Subcutaneous abdominal adipose tissue (tissue), 5 donors: Measurements from ENCODE around the gene GIT1.
A peak's percentile ranks its signal among the peaks of the same experiment; 100 is the strongest.

Source experiments
- H3K27ac ChIP-seq: one replicate; pipeline ENCODE4 v1.7.0; 2013; ENCODE audit warnings: low read depth, mild to moderate bottlenecking, inconsistent platforms, low read length, moderate library complexity
- H3K27me3 ChIP-seq, 5 donors: one replicate each; pipeline ENCODE4 v1.7.0; 2013; ENCODE audit warnings: low read length in 5 of 5, inconsistent platforms in 1 of 5; ENCODE audit not compliant: control insufficient read depth in 5 of 5, insufficient read depth in 4 of 5
- H3K36me3 ChIP-seq, 5 donors: one replicate each; pipeline ENCODE4 v1.7.0; 2013; ENCODE audit warnings: low read length in 5 of 5; ENCODE audit not compliant: control insufficient read depth in 5 of 5, insufficient read depth in 5 of 5
- H3K4me1 ChIP-seq, 5 donors: one replicate each; pipeline ENCODE4 v1.7.0; 2013; ENCODE audit warnings: low read length in 5 of 5, mild to moderate bottlenecking in 3 of 5, moderate library complexity in 1 of 5; ENCODE audit not compliant: control insufficient read depth in 5 of 5, insufficient read depth in 5 of 5
- H3K4me3 ChIP-seq, 5 donors: one replicate each; pipeline ENCODE4 v1.7.0; 2013; ENCODE audit warnings: low read length in 5 of 5, low read depth in 1 of 5
- H3K9ac ChIP-seq, 5 donors: one replicate each; pipeline ENCODE4 v1.7.0; 2013; ENCODE audit warnings: low read length in 5 of 5, mild to moderate bottlenecking in 4 of 5, moderate library complexity in 3 of 5
- H3K9me3 ChIP-seq, 5 donors: one replicate each; pipeline ENCODE4 v1.7.0; 2013; ENCODE audit warnings: low read length in 5 of 5; ENCODE audit not compliant: control insufficient read depth in 5 of 5
- donor health status: healthy.
- donor health status: healthy.
- donor health status: healthy.
- donor health status: healthy.
- donor health status: healthy.

GIT1 gene

DNA sequence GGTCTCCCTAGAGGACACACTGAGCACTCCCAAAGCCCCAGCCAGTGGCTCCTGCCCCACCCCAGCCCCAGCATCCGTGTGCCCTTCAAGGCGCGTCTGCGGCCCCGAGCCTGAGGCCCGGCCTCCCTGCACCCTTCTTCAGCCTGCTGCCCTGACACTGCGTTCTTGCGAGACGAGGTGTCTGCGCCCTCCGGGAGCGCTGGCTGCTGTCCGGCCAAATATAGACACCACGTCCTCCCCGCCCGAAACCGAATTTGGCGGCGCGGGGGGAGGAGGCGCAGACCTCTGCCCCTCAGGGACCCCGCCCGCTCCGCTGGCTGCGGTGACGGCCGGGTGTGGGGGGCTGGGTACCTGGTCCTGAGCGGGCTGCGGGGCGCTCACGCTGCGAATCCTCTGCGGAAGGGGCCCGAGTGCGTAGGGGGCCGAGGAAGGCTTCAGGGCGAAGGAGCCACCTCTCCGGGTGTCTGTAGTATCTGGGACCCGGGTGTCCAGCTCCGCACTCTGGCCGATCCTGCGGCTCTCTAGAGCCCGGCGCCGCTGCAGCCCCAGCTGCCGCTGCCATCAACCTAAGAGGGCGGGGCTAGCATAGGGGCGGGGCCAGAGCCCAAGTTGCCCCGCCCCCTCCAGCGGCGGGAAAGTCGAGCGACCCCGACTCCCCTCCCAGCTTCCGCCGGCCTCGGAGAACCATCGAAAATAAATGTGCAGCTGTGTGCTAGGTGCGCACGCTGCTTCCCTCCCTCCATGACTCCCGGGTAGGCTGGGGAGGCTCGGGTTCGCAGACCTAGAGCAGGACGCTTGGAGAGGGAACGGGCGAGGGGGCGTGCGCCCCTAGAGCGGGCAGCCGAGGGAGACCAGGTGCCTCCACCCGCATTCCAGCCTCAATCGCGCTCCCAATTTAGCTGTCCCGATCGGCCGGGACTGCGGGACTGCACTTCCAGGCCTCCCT, 33.2 kb upstream of the GIT1 start, which contains the start of gene CORO6:
Gene CORO6 (minus strand): TSS at position 576 of the 946 bp plus-strand sequence. CDS start 1,491 bp downstream, outside the sequence.
- H3K4me1 ChIP-seq = peaks cover under 1 to 36% (median 30%) of the 10 kb centered on the region in 5 donors
- H3K9me3 ChIP-seq = no peaks in the 10 kb centered on the region
- H3K36me3 ChIP-seq = no peaks in the 10 kb centered on the region
- peak within 1 kb of the TSS; percentile 31 to 78 (median 69) for H3K4me3 ChIP-seq
- H3K9ac ChIP-seq = peak within 1 kb of the TSS in 4 of 5 donors; percentile 39 to 71 (median 58)
- H3K27ac ChIP-seq = peak within 1 kb of the TSS; percentile 16
- H3K27me3 ChIP-seq = peaks cover 0 to 5% (median 0%) of the 10 kb centered on the region in 5 donors

DNA sequence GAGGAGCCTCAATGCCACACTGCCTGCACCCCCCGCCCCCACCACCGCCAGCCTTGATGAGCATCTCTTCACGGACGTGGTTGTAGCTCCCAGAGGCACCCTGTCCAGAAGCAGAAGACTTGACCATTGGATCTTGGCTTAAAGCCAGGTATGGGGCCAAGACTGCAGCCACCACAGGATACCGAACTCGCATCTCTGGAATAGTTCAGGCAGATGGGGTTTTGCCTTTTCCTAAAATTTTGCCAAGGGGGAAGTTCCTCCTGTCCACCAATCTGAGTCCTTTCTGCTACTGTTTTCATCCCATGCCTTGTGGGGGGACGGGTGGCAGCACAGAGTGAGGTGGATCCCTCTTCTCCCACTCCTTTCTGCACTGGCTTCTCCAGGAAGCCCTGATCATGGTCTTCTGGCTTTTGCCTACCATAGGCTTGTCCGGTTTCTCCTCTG, 32.3 kb upstream of the GIT1 start:
- Histone ChIP-seq H3K27me3 (peaks cover 0 to 5% (median 0%) of the 10 kb centered on the region in 5 donors), H3K9ac (peak overlapping the region in 1 of 5 donors; percentile 60), H3K9me3 (no peaks in the 10 kb centered on the region), H3K4me3 (peak overlapping the region; percentile 31 to 78 (median 69)), H3K4me1 (peaks cover 3 to 44% (median 39%) of the 10 kb centered on the region in 5 donors), H3K36me3 (no peaks in the 10 kb centered on the region), H3K27ac (no peak overlapping the region)

DNA sequence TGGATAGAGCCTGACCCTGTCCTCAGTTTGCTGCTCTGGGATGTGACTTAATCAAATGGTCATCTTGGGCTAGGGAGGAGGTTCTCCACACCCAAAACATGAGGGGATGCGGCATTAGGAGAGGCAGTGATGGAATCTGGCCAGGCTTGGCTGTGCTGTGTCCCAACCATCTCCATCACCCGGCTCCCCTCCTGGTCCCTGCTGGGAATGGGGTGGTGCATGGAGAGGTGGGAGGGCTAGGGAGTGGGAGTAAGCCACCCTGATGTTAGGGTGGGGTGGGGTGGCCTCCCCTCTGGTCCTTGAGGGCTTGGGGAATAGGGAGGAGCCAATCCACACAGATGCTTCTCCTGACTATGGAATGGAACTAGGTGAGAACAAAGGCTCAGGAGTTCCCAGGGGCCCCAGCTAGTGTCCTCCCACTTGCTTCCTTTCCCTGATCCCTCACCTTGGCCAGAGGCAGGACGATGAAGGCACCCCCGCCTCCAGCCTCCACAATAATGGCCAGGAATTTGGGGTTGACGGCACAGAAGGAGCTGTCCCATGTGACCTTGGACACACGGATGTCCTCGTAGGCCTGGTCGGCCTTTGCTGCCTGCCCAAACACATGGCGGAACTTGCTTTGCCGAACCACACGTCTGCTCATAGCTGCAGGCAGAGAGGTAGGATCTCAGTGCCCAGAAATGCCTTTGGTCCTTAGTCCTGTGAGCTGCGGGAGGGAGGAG, 31.5 kb upstream of the GIT1 start:
- H3K9me3 ChIP-seq = no peaks in the 10 kb centered on the region
- H3K4me3 ChIP-seq = no peak overlapping the region
- H3K27me3 ChIP-seq = peaks cover 0 to 5% (median 0%) of the 10 kb centered on the region in 5 donors
- peaks cover 3 to 52% (median 47%) of the 10 kb centered on the region in 5 donors for H3K4me1 ChIP-seq
- no peak overlapping the region for H3K27ac ChIP-seq
- no peaks in the 10 kb centered on the region for H3K36me3 ChIP-seq
- H3K9ac ChIP-seq = no peak overlapping the region

DNA sequence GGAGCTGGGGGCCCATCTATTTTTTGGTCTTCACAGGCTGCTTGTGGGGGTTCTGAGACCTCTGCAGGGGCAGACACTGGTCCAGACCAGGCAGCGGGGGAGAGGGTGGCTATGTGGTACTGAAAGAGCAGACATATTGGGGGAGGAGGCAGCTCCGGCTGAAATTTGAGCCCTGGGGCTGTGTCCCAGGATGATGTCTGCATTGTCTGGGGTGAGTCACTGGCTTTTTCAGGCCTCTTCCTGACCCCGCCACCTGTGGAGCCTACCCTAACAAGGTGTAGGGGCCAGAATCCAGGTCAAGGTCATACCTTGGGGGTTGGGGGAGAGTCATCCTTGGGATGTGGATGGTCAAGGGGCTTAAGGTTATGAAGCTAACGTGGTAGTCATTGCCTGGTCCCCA, 30.8 kb upstream of the GIT1 start:
- Histone ChIP-seq H3K9ac (no peak overlapping the region), H3K27ac (no peak overlapping the region), H3K36me3 (no peaks in the 10 kb centered on the region), H3K9me3 (no peaks in the 10 kb centered on the region), H3K4me1 (peaks cover 3 to 59% (median 53%) of the 10 kb centered on the region in 5 donors), H3K27me3 (peaks cover 0 to 5% (median 0%) of the 10 kb centered on the region in 5 donors), H3K4me3 (no peak overlapping the region)

DNA sequence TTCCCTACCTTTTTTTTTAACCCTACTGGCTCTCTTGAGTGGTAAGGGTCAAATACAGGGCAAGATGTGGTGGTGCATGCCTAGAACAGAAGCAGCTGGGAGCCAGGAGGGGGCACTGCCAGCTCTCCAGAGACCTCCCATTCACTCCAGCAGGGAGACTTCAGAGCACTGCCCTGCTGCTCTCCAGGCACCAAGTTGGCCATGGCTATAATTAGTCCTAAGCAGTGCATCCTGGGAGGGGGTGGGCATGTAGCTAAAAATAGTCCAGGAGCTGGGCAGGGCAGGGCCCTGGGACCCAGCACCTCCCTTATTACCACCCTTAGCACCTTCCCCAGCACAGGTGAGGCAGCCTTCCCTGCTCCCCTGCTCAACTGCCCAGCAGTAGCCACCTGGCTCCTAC, 29.8 kb upstream of the GIT1 start:
- peaks cover 3 to 64% (median 61%) of the 10 kb centered on the region in 5 donors for H3K4me1 ChIP-seq
- no peak overlapping the region for H3K9ac ChIP-seq
- H3K27me3 ChIP-seq = peaks cover 0 to 5% (median 0%) of the 10 kb centered on the region in 5 donors
- no peaks in the 10 kb centered on the region for H3K36me3 ChIP-seq
- H3K27ac ChIP-seq = no peak overlapping the region
- H3K9me3 ChIP-seq = no peaks in the 10 kb centered on the region
- no peak overlapping the region for H3K4me3 ChIP-seq

DNA sequence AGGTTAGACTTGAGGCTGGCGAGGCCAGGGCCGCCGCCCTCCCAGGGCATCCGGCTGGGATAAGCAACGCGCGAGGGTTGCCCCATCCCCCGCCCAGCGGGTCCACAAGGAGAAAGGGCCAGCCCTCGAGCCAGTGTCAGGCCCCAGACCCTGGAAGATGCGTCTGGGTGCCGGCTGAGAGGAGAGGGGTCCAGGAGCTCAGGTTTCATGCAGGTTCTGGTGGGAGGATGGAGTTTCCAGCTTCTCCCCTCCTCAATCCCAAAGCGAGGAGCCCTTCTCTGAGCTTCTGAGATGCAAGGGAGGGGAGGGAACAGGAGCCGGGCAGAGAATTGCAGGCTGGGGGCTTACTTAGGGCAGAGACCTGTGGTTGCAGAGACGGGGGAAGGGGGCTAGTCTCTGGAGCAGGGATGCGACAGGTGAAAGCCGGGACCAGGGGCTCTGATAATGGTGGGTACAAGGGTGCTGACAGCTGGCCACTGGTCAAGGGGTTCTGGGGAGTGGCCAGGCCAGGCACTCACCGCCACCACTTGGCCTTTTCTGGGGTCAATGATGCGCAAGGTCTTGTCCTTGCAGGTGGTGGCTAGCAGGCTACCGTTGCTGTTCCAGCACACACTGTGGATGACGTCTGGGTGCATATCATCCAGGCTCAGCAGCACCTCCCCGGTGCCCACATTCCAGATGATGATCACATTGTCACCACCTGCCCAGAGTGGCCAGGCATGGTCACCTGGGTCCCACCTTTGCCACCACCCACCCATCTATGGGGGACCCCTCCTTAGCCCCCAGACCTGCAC, 29.0 kb upstream of the GIT1 start:
- Histone ChIP-seq H3K4me3 (peak overlapping the region in 3 of 5 donors; percentile 59 to 67 (median 65)), H3K9me3 (no peaks in the 10 kb centered on the region), H3K9ac (peak overlapping the region in 2 of 5 donors; percentile 14 to 35), H3K4me1 (peaks cover 6 to 71% (median 69%) of the 10 kb centered on the region in 5 donors), H3K27me3 (peaks cover 0 to 5% (median 0%) of the 10 kb centered on the region in 5 donors), H3K27ac (no peak overlapping the region), H3K36me3 (no peaks in the 10 kb centered on the region)

DNA sequence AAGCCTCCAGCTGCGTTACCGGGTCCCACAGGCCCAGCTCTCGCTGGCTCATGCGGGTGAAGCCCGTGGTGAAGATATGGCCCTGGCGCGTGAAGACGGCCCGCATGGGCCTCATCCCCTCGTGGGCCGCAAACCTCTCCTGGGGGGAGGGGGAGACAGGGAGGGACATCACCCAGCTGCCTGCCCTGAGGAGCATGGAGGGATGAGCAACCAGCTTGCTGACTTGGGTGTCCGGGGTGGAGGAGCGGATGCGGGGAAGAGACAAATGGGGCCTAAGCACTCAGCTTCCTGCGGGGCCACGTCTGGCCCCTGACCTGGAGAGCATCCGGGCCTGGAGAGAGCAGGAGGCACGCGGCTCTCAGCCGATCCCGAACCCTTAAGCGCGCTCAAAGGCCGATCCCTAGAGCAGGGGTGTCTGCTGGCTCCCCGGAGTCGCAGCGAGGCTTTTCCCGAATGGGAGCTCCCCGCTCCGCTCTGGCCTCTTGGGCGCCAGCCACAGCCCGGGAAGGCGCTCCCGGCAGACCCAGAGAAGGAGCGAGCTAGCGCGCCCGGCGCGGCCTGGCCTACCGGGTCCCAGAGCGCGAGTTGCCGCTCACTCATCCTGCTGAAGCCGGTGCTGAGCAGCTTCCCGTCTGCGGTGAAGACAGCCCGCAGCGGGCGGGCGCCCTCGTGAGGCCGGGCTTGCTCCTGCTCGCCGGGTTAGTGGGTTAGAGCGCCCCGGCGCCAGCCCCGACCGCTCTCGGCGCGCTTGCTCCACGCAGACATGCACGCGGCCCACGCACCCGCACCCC, 28.2 kb upstream of the GIT1 start:
- Histone ChIP-seq H3K9me3 (no peaks in the 10 kb centered on the region), H3K4me3 (peak overlapping the region in 4 of 5 donors; percentile 47 to 67 (median 62)), H3K27ac (peak overlapping the region; percentile 6), H3K36me3 (no peaks in the 10 kb centered on the region), H3K9ac (peak overlapping the region; percentile 25 to 71 (median 58)), H3K4me1 (peaks cover 6 to 71% (median 65%) of the 10 kb centered on the region in 5 donors), H3K27me3 (peaks cover 0 to 5% (median 0%) of the 10 kb centered on the region in 5 donors)

DNA sequence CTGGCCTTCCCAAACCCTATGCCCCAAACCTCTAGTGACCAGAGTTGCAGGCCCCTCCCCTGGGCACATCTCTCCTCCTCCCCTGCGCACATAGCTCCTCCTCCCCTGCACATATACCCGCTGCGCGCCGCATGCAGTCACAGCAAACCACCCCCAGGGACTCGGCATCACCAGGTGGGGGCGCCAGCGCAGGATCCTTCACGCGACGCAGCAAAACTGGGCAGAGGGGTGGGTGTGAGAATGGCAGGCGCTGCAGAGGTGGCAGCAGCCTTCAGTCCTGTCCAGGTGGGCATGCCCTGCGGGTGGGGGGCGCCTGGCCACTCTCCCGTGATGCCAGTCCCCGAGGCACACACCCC, 27.7 kb upstream of the GIT1 start:
- no peak overlapping the region for H3K27ac ChIP-seq
- H3K4me1 ChIP-seq = peaks cover 6 to 65% (median 60%) of the 10 kb centered on the region in 5 donors
- peak overlapping the region in 4 of 5 donors; percentile 47 to 67 (median 62) for H3K4me3 ChIP-seq
- H3K9me3 ChIP-seq = no peaks in the 10 kb centered on the region
- H3K36me3 ChIP-seq = no peaks in the 10 kb centered on the region
- peak overlapping the region in 1 of 5 donors; percentile 71 for H3K9ac ChIP-seq
- peaks cover 0 to 5% (median 0%) of the 10 kb centered on the region in 5 donors for H3K27me3 ChIP-seq
